SK-N-SH treated with all-trans-retinoic acid at 6 μM for 48 hours (cell line): ENCODE results near the gene GALC.

Source experiments
- ATAC-seq: fragments of 200-7000 bp; cut with Tn5 transposase; 3 replicates; pipeline ENCODE4 v1.9.1; 2020; ENCODE audit warnings: mild to moderate bottlenecking, moderate library complexity
- ARNTL ChIP-seq: fragments of 450-650 bp; formaldehyde crosslinking; IDR thresholded peaks from 2 replicates; pipeline ENCODE4 v1.5.0; 2020; ENCODE audit warnings: low read depth, mild to moderate bottlenecking, moderate library complexity, borderline replicate concordance
- BACH2 ChIP-seq: fragments of 250-450 bp; sonication (Bioruptor Pico); IDR thresholded peaks from 2 replicates; pipeline ENCODE4 v1.9.0; 2021; ENCODE audit warnings: mild to moderate bottlenecking, borderline replicate concordance
- CSDC2 ChIP-seq: fragments of 250-450 bp; sonication (Bioruptor Pico); IDR thresholded peaks from 2 replicates; pipeline ENCODE4 v1.5.0; 2020; ENCODE audit warnings: mild to moderate bottlenecking, moderate library complexity
- ESRRG ChIP-seq: fragments of 250-450 bp; sonication (Bioruptor Pico); IDR thresholded peaks from 2 replicates; pipeline ENCODE4 v1.6.1; 2021; ENCODE audit warnings: mild to moderate bottlenecking
- GLIS3 ChIP-seq: fragments of 250-450 bp; sonication (Bioruptor Pico); IDR thresholded peaks from 2 replicates; pipeline ENCODE4 v1.5.0; 2020; ENCODE audit warnings: mild to moderate bottlenecking, moderate library complexity
- ISL1 ChIP-seq: fragments of 250-450 bp; sonication (Bioruptor Pico); IDR thresholded peaks from 2 replicates; pipeline ENCODE4 v2.1.2; 2022; ENCODE audit warnings: mild to moderate bottlenecking, moderate library complexity
- OSR1 ChIP-seq: fragments of 250-450 bp; sonication (Bioruptor Pico); IDR thresholded peaks from 2 replicates; pipeline ENCODE4 v1.8.0; 2022; ENCODE audit warnings: moderate library complexity, mild to moderate bottlenecking, inconsistent platforms
- PPARA ChIP-seq: fragments of 250-450 bp; sonication (Bioruptor Pico); IDR thresholded peaks from 2 replicates; pipeline ENCODE4 v1.5.0; 2020; ENCODE audit warnings: mild to moderate bottlenecking, borderline replicate concordance
- RARB ChIP-seq: fragments of 250-450 bp; sonication (Bioruptor Pico); IDR thresholded peaks from 2 replicates; pipeline ENCODE4 v1.8.0; 2021; ENCODE audit warnings: mild to moderate bottlenecking, moderate library complexity
- SNAI2 ChIP-seq: fragments of 250-450 bp; sonication (Bioruptor Pico); IDR thresholded peaks from 2 replicates; pipeline ENCODE4 v1.5.0; 2020; ENCODE audit warnings: mild to moderate bottlenecking, moderate library complexity
- TCF4 ChIP-seq: fragments of 250-450 bp; sonication (Bioruptor Pico); IDR thresholded peaks from 2 replicates; pipeline ENCODE4 v1.8.0; 2021; ENCODE audit warnings: mild to moderate bottlenecking, moderate library complexity, borderline replicate concordance
- TOX ChIP-seq: fragments of 250-450 bp; sonication (Bioruptor Pico); IDR thresholded peaks from 2 replicates; pipeline ENCODE4 v1.8.0; 2021; ENCODE audit warnings: mild to moderate bottlenecking, moderate library complexity, borderline replicate concordance
- ZC3H10 ChIP-seq: fragments of 250-450 bp; sonication (Bioruptor Pico); IDR thresholded peaks from 2 replicates; pipeline ENCODE4 v1.5.1; 2021; ENCODE audit warnings: mild to moderate bottlenecking, moderate library complexity
- ZFP3 ChIP-seq: fragments of 250-450 bp; sonication (Bioruptor Pico); IDR thresholded peaks from 2 replicates; pipeline ENCODE4 v1.5.0; 2020; ENCODE audit warnings: mild to moderate bottlenecking, moderate library complexity
- ZFP30 ChIP-seq: fragments of 450-650 bp; formaldehyde crosslinking; IDR thresholded peaks from 2 replicates; pipeline ENCODE4 v1.5.0; 2022; ENCODE audit warnings: mild to moderate bottlenecking, moderate library complexity
- ZNF565 ChIP-seq: fragments of 450-650 bp; formaldehyde crosslinking; conservative IDR thresholded peaks from 2 replicates; pipeline ENCODE4 v1.5.0; 2020; ENCODE audit warnings: low read depth, mild to moderate bottlenecking, moderate library complexity
- ZNF70 ChIP-seq: fragments of 450-650 bp; formaldehyde crosslinking; IDR thresholded peaks from 2 replicates; pipeline ENCODE4 v1.5.0; 2020; ENCODE audit warnings: mild to moderate bottlenecking, moderate library complexity
- ZNF8 ChIP-seq: fragments of 450-650 bp; formaldehyde crosslinking; IDR thresholded peaks from 2 replicates; pipeline ENCODE4 v1.5.0; 2020; ENCODE audit warnings: mild to moderate bottlenecking, moderate library complexity
- TF ChIP-seq, protein P1 (sequence below): fragments of 250-450 bp; sonication (Bioruptor Pico); IDR thresholded peaks from 2 replicates; pipeline ENCODE4 v1.8.0; 2021; ENCODE audit warnings: low read depth, mild to moderate bottlenecking, moderate library complexity, borderline replicate concordance
- TF ChIP-seq, protein P2 (sequence below): fragments of 250-450 bp; sonication (Bioruptor Pico); IDR thresholded peaks from 2 replicates; pipeline ENCODE4 v1.5.1; 2020; ENCODE audit warnings: low read depth, mild to moderate bottlenecking, moderate library complexity
- TF ChIP-seq, protein P3 (sequence below): fragments of 250-450 bp; sonication (Bioruptor Pico); IDR thresholded peaks from 2 replicates; pipeline ENCODE4 v1.5.1; 2021; ENCODE audit warnings: mild to moderate bottlenecking, moderate library complexity
- TF ChIP-seq, protein P4 (sequence below): fragments of 250-450 bp; sonication (Bioruptor Pico); IDR thresholded peaks from 2 replicates; pipeline ENCODE4 v1.8.0; 2020; ENCODE audit warnings: mild to moderate bottlenecking, moderate library complexity, borderline replicate concordance
- TF ChIP-seq, protein P5 (sequence below): fragments of 250-450 bp; sonication (Bioruptor Pico); IDR thresholded peaks from 2 replicates; pipeline ENCODE4 v1.5.0; 2020; ENCODE audit warnings: mild to moderate bottlenecking, moderate library complexity

GALC gene

DNA sequence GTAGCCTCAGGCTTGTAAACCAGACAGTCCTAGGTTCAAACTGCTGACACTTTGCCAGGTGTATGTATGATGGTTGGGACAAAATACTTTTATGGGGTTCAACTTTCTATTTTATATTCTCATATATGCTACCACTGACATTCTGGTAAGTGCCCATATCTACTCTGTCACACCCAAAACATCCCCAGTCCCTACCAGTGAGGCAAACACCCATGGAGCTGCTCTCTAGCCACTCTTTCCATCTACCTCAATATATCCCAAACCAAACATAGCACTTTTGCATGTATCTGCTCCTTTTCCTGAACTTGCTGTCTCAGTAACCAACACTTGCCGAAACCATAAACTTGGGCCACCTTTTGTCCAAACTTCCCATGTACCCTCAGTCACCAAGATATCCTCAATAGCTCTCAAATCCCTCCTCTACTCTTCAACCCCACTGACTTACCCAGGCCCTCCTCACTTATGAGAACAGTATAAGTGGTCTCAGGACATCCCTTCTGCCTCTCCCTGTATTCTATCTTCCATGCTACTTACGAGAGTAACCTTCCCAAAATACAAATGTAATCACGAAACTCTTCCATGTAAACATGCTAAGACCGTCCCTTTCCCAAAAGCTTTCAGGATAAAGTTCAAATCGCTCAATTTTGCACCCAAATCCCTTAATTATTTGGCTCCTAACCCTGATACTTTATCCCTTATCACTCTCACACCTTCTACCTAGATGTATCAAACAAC is 3.6 kb downstream of the GALC start:
- TF ChIP-seq ISL1 (CRISPR knock-in tag) (no peak), TCF4 (no peak), ZFP3 (CRISPR knock-in tag) (no peak), BACH2 (CRISPR knock-in tag) (no peak), ZFP30 (CRISPR knock-in tag) (no peak), CSDC2 (no peak), ZNF70 (no peak), SNAI2 (CRISPR knock-in tag) (no peak), ZC3H10 (no peak), ARNTL (CRISPR knock-in tag) (no peak), ZNF565 (CRISPR knock-in tag) (no peak), ZNF8 (no peak)
- TF ChIP-seq, protein P1, sequence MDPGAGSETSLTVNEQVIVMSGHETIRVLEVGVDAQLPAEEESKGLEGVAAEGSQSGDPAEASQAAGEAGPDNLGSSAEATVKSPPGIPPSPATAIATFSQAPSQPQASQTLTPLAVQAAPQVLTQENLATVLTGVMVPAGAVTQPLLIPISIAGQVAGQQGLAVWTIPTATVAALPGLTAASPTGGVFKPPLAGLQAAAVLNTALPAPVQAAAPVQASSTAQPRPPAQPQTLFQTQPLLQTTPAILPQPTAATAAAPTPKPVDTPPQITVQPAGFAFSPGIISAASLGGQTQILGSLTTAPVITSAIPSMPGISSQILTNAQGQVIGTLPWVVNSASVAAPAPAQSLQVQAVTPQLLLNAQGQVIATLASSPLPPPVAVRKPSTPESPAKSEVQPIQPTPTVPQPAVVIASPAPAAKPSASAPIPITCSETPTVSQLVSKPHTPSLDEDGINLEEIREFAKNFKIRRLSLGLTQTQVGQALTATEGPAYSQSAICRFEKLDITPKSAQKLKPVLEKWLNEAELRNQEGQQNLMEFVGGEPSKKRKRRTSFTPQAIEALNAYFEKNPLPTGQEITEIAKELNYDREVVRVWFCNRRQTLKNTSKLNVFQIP = no peak
- TF ChIP-seq, protein P2, sequence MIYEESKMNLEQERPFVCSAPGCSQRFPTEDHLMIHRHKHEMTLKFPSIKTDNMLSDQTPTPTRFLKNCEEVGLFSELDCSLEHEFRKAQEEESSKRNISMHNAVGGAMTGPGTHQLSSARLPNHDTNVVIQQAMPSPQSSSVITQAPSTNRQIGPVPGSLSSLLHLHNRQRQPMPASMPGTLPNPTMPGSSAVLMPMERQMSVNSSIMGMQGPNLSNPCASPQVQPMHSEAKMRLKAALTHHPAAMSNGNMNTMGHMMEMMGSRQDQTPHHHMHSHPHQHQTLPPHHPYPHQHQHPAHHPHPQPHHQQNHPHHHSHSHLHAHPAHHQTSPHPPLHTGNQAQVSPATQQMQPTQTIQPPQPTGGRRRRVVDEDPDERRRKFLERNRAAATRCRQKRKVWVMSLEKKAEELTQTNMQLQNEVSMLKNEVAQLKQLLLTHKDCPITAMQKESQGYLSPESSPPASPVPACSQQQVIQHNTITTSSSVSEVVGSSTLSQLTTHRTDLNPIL = no peak
- TF ChIP-seq, protein P3, sequence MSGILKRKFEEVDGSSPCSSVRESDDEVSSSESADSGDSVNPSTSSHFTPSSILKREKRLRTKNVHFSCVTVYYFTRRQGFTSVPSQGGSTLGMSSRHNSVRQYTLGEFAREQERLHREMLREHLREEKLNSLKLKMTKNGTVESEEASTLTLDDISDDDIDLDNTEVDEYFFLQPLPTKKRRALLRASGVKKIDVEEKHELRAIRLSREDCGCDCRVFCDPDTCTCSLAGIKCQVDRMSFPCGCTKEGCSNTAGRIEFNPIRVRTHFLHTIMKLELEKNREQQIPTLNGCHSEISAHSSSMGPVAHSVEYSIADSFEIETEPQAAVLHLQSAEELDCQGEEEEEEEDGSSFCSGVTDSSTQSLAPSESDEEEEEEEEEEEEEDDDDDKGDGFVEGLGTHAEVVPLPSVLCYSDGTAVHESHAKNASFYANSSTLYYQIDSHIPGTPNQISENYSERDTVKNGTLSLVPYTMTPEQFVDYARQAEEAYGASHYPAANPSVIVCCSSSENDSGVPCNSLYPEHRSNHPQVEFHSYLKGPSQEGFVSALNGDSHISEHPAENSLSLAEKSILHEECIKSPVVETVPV (CRISPR knock-in tag) = no peak
- TF ChIP-seq, protein P4, sequence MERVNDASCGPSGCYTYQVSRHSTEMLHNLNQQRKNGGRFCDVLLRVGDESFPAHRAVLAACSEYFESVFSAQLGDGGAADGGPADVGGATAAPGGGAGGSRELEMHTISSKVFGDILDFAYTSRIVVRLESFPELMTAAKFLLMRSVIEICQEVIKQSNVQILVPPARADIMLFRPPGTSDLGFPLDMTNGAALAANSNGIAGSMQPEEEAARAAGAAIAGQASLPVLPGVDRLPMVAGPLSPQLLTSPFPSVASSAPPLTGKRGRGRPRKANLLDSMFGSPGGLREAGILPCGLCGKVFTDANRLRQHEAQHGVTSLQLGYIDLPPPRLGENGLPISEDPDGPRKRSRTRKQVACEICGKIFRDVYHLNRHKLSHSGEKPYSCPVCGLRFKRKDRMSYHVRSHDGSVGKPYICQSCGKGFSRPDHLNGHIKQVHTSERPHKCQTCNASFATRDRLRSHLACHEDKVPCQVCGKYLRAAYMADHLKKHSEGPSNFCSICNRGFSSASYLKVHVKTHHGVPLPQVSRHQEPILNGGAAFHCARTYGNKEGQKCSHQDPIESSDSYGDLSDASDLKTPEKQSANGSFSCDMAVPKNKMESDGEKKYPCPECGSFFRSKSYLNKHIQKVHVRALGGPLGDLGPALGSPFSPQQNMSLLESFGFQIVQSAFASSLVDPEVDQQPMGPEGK (CRISPR knock-in tag) = no peak
- no peak for ATAC-seq

DNA sequence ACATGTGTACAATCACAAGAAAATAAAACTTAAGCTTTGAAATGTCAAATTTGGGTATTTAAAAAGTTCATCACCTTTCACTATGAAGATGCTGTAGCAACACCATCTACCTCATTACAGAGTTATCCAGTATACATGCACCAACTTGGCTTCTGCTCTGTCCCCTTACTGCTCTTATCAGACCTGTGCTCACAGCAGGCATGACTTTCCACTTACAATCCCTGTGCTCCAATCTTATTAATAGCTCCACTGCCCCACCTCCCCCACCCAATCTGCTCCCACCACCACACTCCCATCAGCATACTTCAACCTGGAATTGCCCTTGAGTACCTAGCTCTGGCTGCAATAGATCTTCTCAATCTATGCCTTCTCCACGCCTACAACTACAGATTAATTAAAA is 13.3 kb downstream of the GALC start:
- no peak for TF ChIP-seq TOX (CRISPR knock-in tag)
- no peak for TF ChIP-seq ZNF565 (CRISPR knock-in tag)
- TF ChIP-seq, protein P2 = no peak
- TF ChIP-seq ARNTL (CRISPR knock-in tag) = no peak
- no peak for TF ChIP-seq OSR1 (CRISPR knock-in tag)
- TF ChIP-seq RARB (CRISPR knock-in tag) = no peak
- TF ChIP-seq ZC3H10 = no peak
- TF ChIP-seq ESRRG (CRISPR knock-in tag) = no peak
- TF ChIP-seq, protein P4 (CRISPR knock-in tag) = no peak
- TF ChIP-seq CSDC2 = no peak
- TF ChIP-seq, protein P5, sequence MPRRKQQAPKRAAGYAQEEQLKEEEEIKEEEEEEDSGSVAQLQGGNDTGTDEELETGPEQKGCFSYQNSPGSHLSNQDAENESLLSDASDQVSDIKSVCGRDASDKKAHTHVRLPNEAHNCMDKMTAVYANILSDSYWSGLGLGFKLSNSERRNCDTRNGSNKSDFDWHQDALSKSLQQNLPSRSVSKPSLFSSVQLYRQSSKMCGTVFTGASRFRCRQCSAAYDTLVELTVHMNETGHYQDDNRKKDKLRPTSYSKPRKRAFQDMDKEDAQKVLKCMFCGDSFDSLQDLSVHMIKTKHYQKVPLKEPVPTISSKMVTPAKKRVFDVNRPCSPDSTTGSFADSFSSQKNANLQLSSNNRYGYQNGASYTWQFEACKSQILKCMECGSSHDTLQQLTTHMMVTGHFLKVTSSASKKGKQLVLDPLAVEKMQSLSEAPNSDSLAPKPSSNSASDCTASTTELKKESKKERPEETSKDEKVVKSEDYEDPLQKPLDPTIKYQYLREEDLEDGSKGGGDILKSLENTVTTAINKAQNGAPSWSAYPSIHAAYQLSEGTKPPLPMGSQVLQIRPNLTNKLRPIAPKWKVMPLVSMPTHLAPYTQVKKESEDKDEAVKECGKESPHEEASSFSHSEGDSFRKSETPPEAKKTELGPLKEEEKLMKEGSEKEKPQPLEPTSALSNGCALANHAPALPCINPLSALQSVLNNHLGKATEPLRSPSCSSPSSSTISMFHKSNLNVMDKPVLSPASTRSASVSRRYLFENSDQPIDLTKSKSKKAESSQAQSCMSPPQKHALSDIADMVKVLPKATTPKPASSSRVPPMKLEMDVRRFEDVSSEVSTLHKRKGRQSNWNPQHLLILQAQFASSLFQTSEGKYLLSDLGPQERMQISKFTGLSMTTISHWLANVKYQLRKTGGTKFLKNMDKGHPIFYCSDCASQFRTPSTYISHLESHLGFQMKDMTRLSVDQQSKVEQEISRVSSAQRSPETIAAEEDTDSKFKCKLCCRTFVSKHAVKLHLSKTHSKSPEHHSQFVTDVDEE (CRISPR knock-in tag) = no peak
- TF ChIP-seq SNAI2 (CRISPR knock-in tag) = no peak
- TF ChIP-seq PPARA (CRISPR knock-in tag) = no peak
- TF ChIP-seq ZNF8 = no peak
- TF ChIP-seq ZFP30 (CRISPR knock-in tag) = no peak
- TF ChIP-seq GLIS3 (CRISPR knock-in tag) = no peak
- no peak for TF ChIP-seq BACH2 (CRISPR knock-in tag)
- TF ChIP-seq, protein P3 (CRISPR knock-in tag) = no peak
- TF ChIP-seq ZNF70 = no peak
- TF ChIP-seq ISL1 (CRISPR knock-in tag) = no peak
- no peak for ATAC-seq
